KOPT-K1 (cell line): Measurements from ENCODE around the gene VTI1A.
A peak's percentile ranks its signal among the peaks of the same experiment; 100 is the strongest.

ENCODE experiments used
- H3K27ac ChIP-seq: fragments of 200-600 bp; sonication (generic); 2 replicates; pipeline ENCODE4 v1.5.1; 2016; ENCODE audit warnings: antibody characterized with exemption, mild to moderate bottlenecking, low read depth, low read length; ENCODE audit not compliant: poor library complexity, severe bottlenecking
- H3K36me3 ChIP-seq: fragments of 200-600 bp; sonication (generic); 2 replicates; pipeline ENCODE4 v1.5.1; 2017; ENCODE audit warnings: antibody characterized with exemption, mild to moderate bottlenecking, low read length, moderate library complexity; ENCODE audit not compliant: insufficient read depth
- H3K9me3 ChIP-seq: fragments of 200-600 bp; sonication (generic); 2 replicates; pipeline ENCODE4 v1.5.1; 2017; ENCODE audit warnings: antibody characterized with exemption, low read length, mild to moderate bottlenecking; ENCODE audit not compliant: insufficient read depth, poor library complexity, severe bottlenecking

Gene VTI1A

GRCh38 chr10:112658465-112658864, 211.4 kb downstream of the VTI1A start:
- H3K27ac ChIP-seq: no peak overlapping the region
- peaks cover 5% of the 10 kb centered on the region for H3K9me3 ChIP-seq
- no peaks in the 10 kb centered on the region for H3K36me3 ChIP-seq

GRCh38 chr10:112658900-112659638, 212.1 kb downstream of the VTI1A start:
- Histone ChIP-seq H3K9me3 (peaks cover 5% of the 10 kb centered on the region), H3K27ac (no peak overlapping the region), H3K36me3 (no peaks in the 10 kb centered on the region)

- Histone ChIP-seq H3K27ac (no peak overlapping the region), H3K36me3 (peaks cover 3% of the 10 kb centered on the region; the same call in 1 of the 2 replicates), H3K9me3 (peaks cover 5% of the 10 kb centered on the region)
These were observed 216.5 kb downstream of the VTI1A start for GRCh38 chr10:112663234-112664125.

- no peak overlapping the region for H3K27ac ChIP-seq
- H3K36me3 ChIP-seq: peaks cover 16% of the 10 kb centered on the region
- H3K9me3 ChIP-seq: peaks cover 5% of the 10 kb centered on the region
These were observed 219.1 kb downstream of the VTI1A start for GRCh38 chr10:112666094-112666493.

- H3K9me3 ChIP-seq: no peaks in the 10 kb centered on the region
- peaks cover 16% of the 10 kb centered on the region for H3K36me3 ChIP-seq
- H3K27ac ChIP-seq: no peak overlapping the region
These were observed 223.0 kb downstream of the VTI1A start for GRCh38 chr10:112669989-112670388.

- H3K36me3 ChIP-seq: peaks cover 16% of the 10 kb centered on the region
- H3K9me3 ChIP-seq: no peaks in the 10 kb centered on the region
- H3K27ac ChIP-seq: no peak overlapping the region
These were observed 224.7 kb downstream of the VTI1A start for GRCh38 chr10:112671743-112672142.

- no peaks in the 10 kb centered on the region for H3K9me3 ChIP-seq
- peaks cover 16% of the 10 kb centered on the region for H3K36me3 ChIP-seq
- H3K27ac ChIP-seq: no peak overlapping the region
These were observed 225.7 kb downstream of the VTI1A start for GRCh38 chr10:112672706-112673105.

- Histone ChIP-seq H3K9me3 (no peaks in the 10 kb centered on the region), H3K27ac (no peak overlapping the region), H3K36me3 (no peaks in the 10 kb centered on the region)
These were observed 228.6 kb downstream of the VTI1A start for GRCh38 chr10:112675560-112676083.

GRCh38 chr10:112677689-112678088, 230.7 kb downstream of the VTI1A start:
- Histone ChIP-seq H3K36me3 (no peaks in the 10 kb centered on the region), H3K9me3 (no peaks in the 10 kb centered on the region), H3K27ac (peak overlapping the region; percentile 84)

- no peaks in the 10 kb centered on the region for H3K36me3 ChIP-seq
- H3K9me3 ChIP-seq: no peaks in the 10 kb centered on the region
- H3K27ac ChIP-seq: peak overlapping the region; percentile 84
These were observed 231.6 kb downstream of the VTI1A start for GRCh38 chr10:112678581-112678980.

GRCh38 chr10:112678987-112679386, 232.0 kb downstream of the VTI1A start:
- Histone ChIP-seq H3K9me3 (no peaks in the 10 kb centered on the region), H3K36me3 (no peaks in the 10 kb centered on the region), H3K27ac (peak overlapping the region; percentile 84)

GRCh38 chr10:112679392-112679791, 232.4 kb downstream of the VTI1A start:
- Histone ChIP-seq H3K9me3 (no peaks in the 10 kb centered on the region), H3K27ac (peak overlapping the region; percentile 84)

GRCh38 chr10:112680586-112680985, 233.6 kb downstream of the VTI1A start:
- Histone ChIP-seq H3K9me3 (no peaks in the 10 kb centered on the region), H3K36me3 (no peaks in the 10 kb centered on the region), H3K27ac (no peak overlapping the region)

More at GRCh38 chr10:112679392-112679791, 232.4 kb downstream of the VTI1A start:
- H3K36me3 ChIP-seq: no peaks in the 10 kb centered on the region

GRCh38 chr10:112687647-112688046, 240.6 kb downstream of the VTI1A start:
- Histone ChIP-seq H3K36me3 (no peaks in the 10 kb centered on the region), H3K27ac (no peak overlapping the region), H3K9me3 (no peaks in the 10 kb centered on the region)

GRCh38 chr10:112689327-112690072, 242.5 kb downstream of the VTI1A start:
- H3K27ac ChIP-seq: no peak overlapping the region
- no peaks in the 10 kb centered on the region for H3K9me3 ChIP-seq

More at GRCh38 chr10:112689327-112690072, 242.5 kb downstream of the VTI1A start:
- no peaks in the 10 kb centered on the region for H3K36me3 ChIP-seq
